ENCODE measurements around the gene CSNK1G1. TPM values are rescaled to one million over a fixed set of nuclear protein-coding genes. Genes with fewer than 3 reads are reported as not detected.

Gene CSNK1G1
- polyA plus RNA-seq, 1 donor from 2014 or later = 18.9 TPM

DNA sequence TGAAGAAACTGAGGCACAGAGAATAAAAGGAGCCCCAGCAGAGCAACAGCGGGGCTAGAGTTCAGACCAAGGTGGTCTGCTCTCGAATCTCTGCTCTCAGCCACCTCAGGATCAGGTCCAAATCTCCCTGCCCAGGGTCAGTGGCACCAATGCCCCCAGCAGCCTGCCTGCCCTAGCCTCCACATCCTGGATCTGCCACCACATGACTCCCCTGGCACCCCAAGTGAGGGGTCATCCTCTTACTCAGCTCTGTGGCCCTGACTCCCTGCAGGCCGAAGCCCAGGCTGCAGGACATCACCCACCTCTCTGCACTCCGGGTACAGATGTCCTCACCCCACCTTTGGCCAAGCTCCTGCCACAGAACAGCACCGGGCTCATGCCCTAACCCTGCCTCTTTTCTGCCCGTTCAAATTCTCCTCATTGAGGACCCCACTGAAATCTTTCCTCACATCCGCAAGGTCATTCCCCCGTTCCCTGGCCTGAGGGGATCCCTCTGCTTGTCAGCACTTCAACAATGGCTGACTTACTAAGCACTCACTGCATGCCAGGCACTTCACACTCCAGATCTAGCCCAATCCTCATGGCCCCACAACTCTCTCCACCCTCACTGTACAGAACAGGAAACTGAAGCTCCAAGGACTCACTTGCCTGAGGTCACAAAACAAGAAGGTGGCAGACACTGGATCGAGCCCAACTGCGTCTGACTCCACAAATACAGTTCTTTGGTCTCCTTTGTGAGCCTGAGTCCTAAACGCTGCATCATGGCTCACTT, 197.4 kb downstream of the CSNK1G1 start:
- no peak overlapping the region for H3K4me2 ChIP-seq (ENCODE audit: low read length)
- TF ChIP-seq TAF1 (IDR thresholded peaks at IDR 0.05; ENCODE audit: low read depth) (no peak), EP300 (conservative IDR thresholded peaks at IDR 0.05; ENCODE audit: poor library complexity, severe bottlenecking) (no peak), POLR2AphosphoS5 (IDR thresholded peaks at IDR 0.05) (no peak), MXI1 (conservative IDR thresholded peaks at IDR 0.05; ENCODE audit: poor library complexity, severe bottlenecking) (no peak), SMC3 (conservative IDR thresholded peaks at IDR 0.05; ENCODE audit: poor library complexity) (no peak), EZH2 (IDR thresholded peaks at IDR 0.05; ENCODE audit: borderline replicate concordance, insufficient read depth, low read length, poor library complexity, severe bottlenecking) (no peak), REST (IDR thresholded peaks at IDR 0.05; ENCODE audit: borderline replicate concordance) (no peak), RAD21 (conservative IDR thresholded peaks at IDR 0.05) (no peak)
- TF ChIP-seq, protein P1, sequence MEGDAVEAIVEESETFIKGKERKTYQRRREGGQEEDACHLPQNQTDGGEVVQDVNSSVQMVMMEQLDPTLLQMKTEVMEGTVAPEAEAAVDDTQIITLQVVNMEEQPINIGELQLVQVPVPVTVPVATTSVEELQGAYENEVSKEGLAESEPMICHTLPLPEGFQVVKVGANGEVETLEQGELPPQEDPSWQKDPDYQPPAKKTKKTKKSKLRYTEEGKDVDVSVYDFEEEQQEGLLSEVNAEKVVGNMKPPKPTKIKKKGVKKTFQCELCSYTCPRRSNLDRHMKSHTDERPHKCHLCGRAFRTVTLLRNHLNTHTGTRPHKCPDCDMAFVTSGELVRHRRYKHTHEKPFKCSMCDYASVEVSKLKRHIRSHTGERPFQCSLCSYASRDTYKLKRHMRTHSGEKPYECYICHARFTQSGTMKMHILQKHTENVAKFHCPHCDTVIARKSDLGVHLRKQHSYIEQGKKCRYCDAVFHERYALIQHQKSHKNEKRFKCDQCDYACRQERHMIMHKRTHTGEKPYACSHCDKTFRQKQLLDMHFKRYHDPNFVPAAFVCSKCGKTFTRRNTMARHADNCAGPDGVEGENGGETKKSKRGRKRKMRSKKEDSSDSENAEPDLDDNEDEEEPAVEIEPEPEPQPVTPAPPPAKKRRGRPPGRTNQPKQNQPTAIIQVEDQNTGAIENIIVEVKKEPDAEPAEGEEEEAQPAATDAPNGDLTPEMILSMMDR (IDR thresholded peaks at IDR 0.05; ENCODE audit: poor library complexity, severe bottlenecking) = no peak
- no peaks in the 10 kb centered on the region for H3K27me3 ChIP-seq (ENCODE audit: insufficient read depth, low read depth, low read length)
- no peak overlapping the region for H3K9ac ChIP-seq (ENCODE audit: low read length)
- H3K36me3 ChIP-seq (ENCODE audit: insufficient read depth, low read length) = no peaks in the 10 kb centered on the region
- no peak overlapping the region for H3K27ac ChIP-seq (ENCODE audit: low read length)
- no peaks in the 10 kb centered on the region for H3K9me2 ChIP-seq (ENCODE audit: insufficient read depth, low read length)
- no peaks in the 10 kb centered on the region for H3F3A ChIP-seq (ENCODE audit: insufficient read depth, low read length, poor library complexity, severe bottlenecking)
- no peak overlapping the region for H2AFZ ChIP-seq (ENCODE audit: low read depth, low read length)
- no peaks in the 10 kb centered on the region for H3K9me3 ChIP-seq (ENCODE audit: low read length)
- no peak overlapping the region for H3K4me3 ChIP-seq (ENCODE audit: low read length)
- H4K20me1 ChIP-seq (ENCODE audit: insufficient read depth) = no peaks in the 10 kb centered on the region
- peaks cover 10% of the 10 kb centered on the region for H3K79me2 ChIP-seq (replicated peaks; ENCODE audit: insufficient read depth, low read length)

GRCh38 chr15:64157599-64158125, 198.3 kb downstream of the CSNK1G1 start:
- H3K79me2 ChIP-seq (replicated peaks; ENCODE audit: insufficient read depth, low read length) = peaks cover 10% of the 10 kb centered on the region
- no peak overlapping the region for H2AFZ ChIP-seq (ENCODE audit: low read depth, low read length)
- H3K36me3 ChIP-seq (ENCODE audit: insufficient read depth, low read length) = no peaks in the 10 kb centered on the region
- peaks cover 5% of the 10 kb centered on the region for H3K27me3 ChIP-seq (ENCODE audit: insufficient read depth, low read depth, low read length)
- H3K9me3 ChIP-seq (ENCODE audit: low read length) = no peaks in the 10 kb centered on the region
- no peak overlapping the region for H3K27ac ChIP-seq (ENCODE audit: low read length)
- no peaks in the 10 kb centered on the region for H3F3A ChIP-seq (ENCODE audit: insufficient read depth, low read length, poor library complexity, severe bottlenecking)
- no peak overlapping the region for H3K4me3 ChIP-seq (ENCODE audit: low read length)
- no peak overlapping the region for H3K4me2 ChIP-seq (ENCODE audit: low read length)
- H4K20me1 ChIP-seq (ENCODE audit: insufficient read depth) = no peaks in the 10 kb centered on the region
- H3K9ac ChIP-seq (ENCODE audit: low read length) = no peak overlapping the region
- H3K9me2 ChIP-seq (ENCODE audit: insufficient read depth, low read length) = no peaks in the 10 kb centered on the region
- TF ChIP-seq MXI1 (conservative IDR thresholded peaks at IDR 0.05; ENCODE audit: poor library complexity, severe bottlenecking) (no peak), REST (IDR thresholded peaks at IDR 0.05; ENCODE audit: borderline replicate concordance) (no peak), SMC3 (conservative IDR thresholded peaks at IDR 0.05; ENCODE audit: poor library complexity) (no peak), TAF1 (IDR thresholded peaks at IDR 0.05; ENCODE audit: low read depth) (no peak)
- TF ChIP-seq, protein P1 (IDR thresholded peaks at IDR 0.05; ENCODE audit: poor library complexity, severe bottlenecking) = no peak
